Globus pallidus (tissue), 1 donor: Measurements from ENCODE around the gene DAAM1.

Experiments used
- DNase-seq: peaks from one replicate; pipeline ENCODE4 v3.0.0-alpha.2; 2015; ENCODE audit warnings: low spot score

DAAM1 gene

GRCh38 chr14:59342516-59343484, 154.3 kb downstream of the DAAM1 start:
- DNase-seq, result no peak

- no peak for DNase-seq
Observed at GRCh38 chr14:59343585-59343984, 155.1 kb downstream of the DAAM1 start.

GRCh38 chr14:59344016-59344415, 155.5 kb downstream of the DAAM1 start:
- DNase-seq, result no peak

- no peak for DNase-seq
Observed at GRCh38 chr14:59344691-59345455, 156.4 kb downstream of the DAAM1 start.

- no peak for DNase-seq
Observed at GRCh38 chr14:59346329-59346728, 157.9 kb downstream of the DAAM1 start.

- no peak for DNase-seq
Observed at GRCh38 chr14:59346796-59347510, 158.5 kb downstream of the DAAM1 start.

- no peak for DNase-seq
Observed at GRCh38 chr14:59347511-59347900, 159.0 kb downstream of the DAAM1 start.

GRCh38 chr14:59347915-59348314, 159.4 kb downstream of the DAAM1 start:
- no peak for DNase-seq

- DNase-seq, result no peak
Observed at GRCh38 chr14:59349258-59349701, 160.8 kb downstream of the DAAM1 start.

GRCh38 chr14:59352961-59353360, 164.5 kb downstream of the DAAM1 start:
- DNase-seq, result no peak

- DNase-seq, result no peak
Observed at GRCh38 chr14:59354666-59355065, 166.2 kb downstream of the DAAM1 start.

GRCh38 chr14:59355091-59355490, 166.6 kb downstream of the DAAM1 start:
- DNase-seq, result no peak

- DNase-seq, result no peak
Observed at GRCh38 chr14:59356312-59356711, 167.8 kb downstream of the DAAM1 start.

GRCh38 chr14:59356767-59357166, 168.3 kb downstream of the DAAM1 start:
- no peak for DNase-seq

GRCh38 chr14:59358102-59358501, 169.6 kb downstream of the DAAM1 start:
- DNase-seq, result no peak

GRCh38 chr14:59358784-59359183, 170.3 kb downstream of the DAAM1 start:
- DNase-seq, result no peak

- no peak for DNase-seq
Observed at GRCh38 chr14:59359431-59360124, 171.1 kb downstream of the DAAM1 start.

- no peak for DNase-seq
Observed at GRCh38 chr14:59360233-59360632, 171.8 kb downstream of the DAAM1 start.

- DNase-seq, result no peak
Observed at GRCh38 chr14:59360923-59361794, 172.7 kb downstream of the DAAM1 start.

GRCh38 chr14:59362513-59362912, 174.0 kb downstream of the DAAM1 start:
- no peak for DNase-seq
